Prostate gland (tissue), 2 donors: ENCODE measurements around the gene LCORL.

ENCODE experiments used
- CTCF ChIP-seq, 4 experiments: fragments of 200-600 bp in 2 of 4; fragments of 450-650 bp in 2 of 4; sonication (generic) in 2 of 4; IDR thresholded peaks; 1 replicate in 3 of 4; 2 replicates in 1 of 4; pipeline ENCODE4 v1.5.1; 2016 to 2019; ENCODE audit warnings: antibody characterized with exemption in 4 of 4, mild to moderate bottlenecking in 2 of 4, moderate library complexity in 2 of 4
- POLR2A ChIP-seq: fragments of 450-650 bp; IDR thresholded peaks from one replicate; pipeline ENCODE4 v1.6.1; 2016; ENCODE audit warnings: antibody characterized with exemption, mild to moderate bottlenecking

- no peak for TF ChIP-seq CTCF (IDR thresholded peaks at IDR 0.05)
- no peak for TF ChIP-seq POLR2A
Observed at GRCh38 chr4:17854036-17854435, 167.5 kb downstream of the LCORL start.
